Measurements from ENCODE around the gene SDC3.

Gene SDC3, protein sequence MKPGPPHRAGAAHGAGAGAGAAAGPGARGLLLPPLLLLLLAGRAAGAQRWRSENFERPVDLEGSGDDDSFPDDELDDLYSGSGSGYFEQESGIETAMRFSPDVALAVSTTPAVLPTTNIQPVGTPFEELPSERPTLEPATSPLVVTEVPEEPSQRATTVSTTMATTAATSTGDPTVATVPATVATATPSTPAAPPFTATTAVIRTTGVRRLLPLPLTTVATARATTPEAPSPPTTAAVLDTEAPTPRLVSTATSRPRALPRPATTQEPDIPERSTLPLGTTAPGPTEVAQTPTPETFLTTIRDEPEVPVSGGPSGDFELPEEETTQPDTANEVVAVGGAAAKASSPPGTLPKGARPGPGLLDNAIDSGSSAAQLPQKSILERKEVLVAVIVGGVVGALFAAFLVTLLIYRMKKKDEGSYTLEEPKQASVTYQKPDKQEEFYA

DNA sequence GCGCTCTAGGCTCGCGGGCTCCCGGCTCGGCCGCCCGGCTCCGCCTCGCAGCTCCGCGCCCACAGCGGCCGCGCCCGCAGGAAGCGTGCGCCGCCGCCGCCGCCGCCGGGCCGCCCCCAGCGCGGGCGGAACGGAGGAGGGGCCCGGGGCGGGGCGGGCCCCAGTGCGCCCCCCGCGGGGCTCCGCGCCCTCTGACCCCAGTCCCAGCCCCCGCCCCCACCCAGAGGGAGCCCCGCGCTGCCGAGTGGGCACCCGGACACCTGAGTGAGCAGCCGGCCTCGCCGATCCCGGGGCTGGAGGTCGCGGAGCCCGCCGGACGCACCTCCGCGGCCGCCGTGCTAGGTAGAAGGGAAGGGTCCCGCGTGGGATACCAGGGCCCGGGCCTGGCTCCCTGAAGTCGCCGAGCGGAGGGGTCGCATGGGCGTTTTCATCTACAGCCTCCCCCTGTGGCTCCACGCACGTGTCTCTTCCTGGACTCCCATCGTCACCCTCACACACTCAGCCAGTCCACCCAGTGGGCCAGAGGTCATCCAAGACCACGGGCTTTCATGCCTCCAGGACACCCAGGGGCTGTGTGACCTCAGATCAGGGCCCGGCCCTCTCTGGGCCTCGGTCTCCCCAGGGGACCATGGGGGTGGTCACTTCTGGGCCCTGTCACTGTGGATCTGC lies at the start of gene SDC3:
SDC3 (minus strand) TSS at position 63 of the 669 bp plus-strand sequence. CDS start 172 bp downstream, outside the sequence.
- TF ChIP-seq, protein P1, sequence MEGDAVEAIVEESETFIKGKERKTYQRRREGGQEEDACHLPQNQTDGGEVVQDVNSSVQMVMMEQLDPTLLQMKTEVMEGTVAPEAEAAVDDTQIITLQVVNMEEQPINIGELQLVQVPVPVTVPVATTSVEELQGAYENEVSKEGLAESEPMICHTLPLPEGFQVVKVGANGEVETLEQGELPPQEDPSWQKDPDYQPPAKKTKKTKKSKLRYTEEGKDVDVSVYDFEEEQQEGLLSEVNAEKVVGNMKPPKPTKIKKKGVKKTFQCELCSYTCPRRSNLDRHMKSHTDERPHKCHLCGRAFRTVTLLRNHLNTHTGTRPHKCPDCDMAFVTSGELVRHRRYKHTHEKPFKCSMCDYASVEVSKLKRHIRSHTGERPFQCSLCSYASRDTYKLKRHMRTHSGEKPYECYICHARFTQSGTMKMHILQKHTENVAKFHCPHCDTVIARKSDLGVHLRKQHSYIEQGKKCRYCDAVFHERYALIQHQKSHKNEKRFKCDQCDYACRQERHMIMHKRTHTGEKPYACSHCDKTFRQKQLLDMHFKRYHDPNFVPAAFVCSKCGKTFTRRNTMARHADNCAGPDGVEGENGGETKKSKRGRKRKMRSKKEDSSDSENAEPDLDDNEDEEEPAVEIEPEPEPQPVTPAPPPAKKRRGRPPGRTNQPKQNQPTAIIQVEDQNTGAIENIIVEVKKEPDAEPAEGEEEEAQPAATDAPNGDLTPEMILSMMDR (IDR thresholded peaks at IDR 0.05; ENCODE audit: extremely low read depth, insufficient read depth, missing control alignments): no peak
- in situ Hi-C loops (cut with MboI; ENCODE audit: low pct_unique_long_range_greater_than_20kb, low sequenced_read_pairs, unreplicated experiment): no loop called here
- DNase-seq (ENCODE audit: low spot score): peak; percentile 70

DNA sequence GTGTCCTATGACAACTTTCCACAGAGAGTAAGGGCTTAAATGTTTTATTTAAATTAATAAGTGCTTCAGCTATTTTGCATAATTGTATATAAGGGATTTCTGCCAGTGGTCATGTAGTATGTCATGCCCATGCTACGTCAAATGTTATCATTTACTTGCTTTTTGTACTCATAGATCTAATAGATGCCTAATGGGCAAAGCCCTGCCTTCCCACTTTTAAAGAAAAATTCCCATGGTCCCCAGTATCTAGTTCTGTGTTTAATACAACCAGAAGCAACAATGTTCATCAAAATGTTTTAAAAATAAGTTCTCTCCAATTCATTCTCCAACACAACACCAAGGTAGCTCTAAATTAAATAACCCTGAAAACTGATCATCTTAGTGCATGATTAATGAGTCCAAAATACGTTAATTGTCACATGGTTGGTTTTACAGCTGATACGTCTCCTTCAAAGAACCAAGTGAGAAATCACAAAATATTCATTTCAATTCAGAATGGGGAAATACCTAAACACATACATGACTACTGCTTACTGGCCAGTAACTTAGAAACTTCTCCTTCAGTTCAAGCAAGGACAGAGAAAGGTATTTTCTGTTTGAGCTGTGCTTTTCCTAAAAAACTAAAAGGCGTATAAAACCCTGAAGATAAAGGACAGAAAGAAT lies 49.1 kb upstream of the SDC3 start:
- no peak for DNase-seq (ENCODE audit: low spot score)
- in situ Hi-C loops (cut with MboI; ENCODE audit: low pct_unique_long_range_greater_than_20kb, low sequenced_read_pairs, unreplicated experiment): no loop called here
- TF ChIP-seq, protein P1 (IDR thresholded peaks at IDR 0.05; ENCODE audit: extremely low read depth, insufficient read depth, missing control alignments): no peak

DNA sequence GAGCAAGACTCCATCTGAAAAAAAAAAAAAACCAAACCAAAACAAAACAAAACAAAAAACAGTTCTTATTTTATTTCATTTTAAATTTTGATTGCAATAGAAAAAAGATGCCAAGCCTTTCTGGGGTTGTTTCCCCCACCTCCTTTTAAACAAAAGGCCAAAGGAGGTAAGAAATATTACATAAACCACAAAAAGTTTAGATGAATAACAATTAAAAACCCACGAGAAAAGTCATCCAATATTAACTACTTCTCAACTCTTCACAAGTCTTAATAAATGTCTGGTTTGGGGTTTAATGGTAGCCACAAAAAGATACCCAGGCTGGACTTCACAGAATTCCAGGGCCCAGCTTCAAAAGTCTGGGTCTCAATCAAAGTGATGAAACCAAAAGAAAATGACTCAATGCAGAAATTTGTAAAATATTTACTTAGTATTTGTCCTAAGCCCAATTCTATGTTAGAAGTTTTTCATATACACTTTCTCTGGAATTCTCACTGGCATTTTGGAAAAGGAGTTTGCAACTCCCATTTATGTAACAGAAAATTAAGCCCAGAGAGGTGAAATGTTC lies 47.0 kb upstream of the SDC3 start:
- TF ChIP-seq, protein P1 (IDR thresholded peaks at IDR 0.05; ENCODE audit: extremely low read depth, insufficient read depth, missing control alignments): no peak
- in situ Hi-C loops (cut with MboI; ENCODE audit: low pct_unique_long_range_greater_than_20kb, low sequenced_read_pairs, unreplicated experiment): no loop called here
- no peak for DNase-seq (ENCODE audit: low spot score)

DNA sequence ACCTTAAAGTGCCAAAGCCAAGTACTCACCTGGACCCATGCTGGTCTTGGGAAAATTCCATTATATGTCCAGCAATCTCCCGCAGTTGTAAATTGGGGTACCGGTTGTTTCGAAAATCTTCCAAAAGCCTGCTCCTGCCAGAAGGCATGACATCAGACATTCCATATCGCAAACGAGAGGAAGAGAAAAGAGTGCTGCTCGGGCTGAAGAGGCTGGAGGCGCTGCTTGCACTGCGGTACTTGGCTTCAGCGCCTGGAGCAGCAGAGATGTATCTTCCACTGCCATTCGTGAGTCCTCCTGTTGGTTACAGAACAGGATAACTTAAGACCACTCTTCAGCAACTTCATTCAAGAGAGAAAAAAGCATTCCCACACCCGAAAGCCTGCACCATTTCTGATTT lies 45.1 kb upstream of the SDC3 start:
- DNase-seq (ENCODE audit: low spot score): no peak
- in situ Hi-C loops (cut with MboI; ENCODE audit: low pct_unique_long_range_greater_than_20kb, low sequenced_read_pairs, unreplicated experiment): no loop called here
- TF ChIP-seq, protein P1 (IDR thresholded peaks at IDR 0.05; ENCODE audit: extremely low read depth, insufficient read depth, missing control alignments): no peak

DNA sequence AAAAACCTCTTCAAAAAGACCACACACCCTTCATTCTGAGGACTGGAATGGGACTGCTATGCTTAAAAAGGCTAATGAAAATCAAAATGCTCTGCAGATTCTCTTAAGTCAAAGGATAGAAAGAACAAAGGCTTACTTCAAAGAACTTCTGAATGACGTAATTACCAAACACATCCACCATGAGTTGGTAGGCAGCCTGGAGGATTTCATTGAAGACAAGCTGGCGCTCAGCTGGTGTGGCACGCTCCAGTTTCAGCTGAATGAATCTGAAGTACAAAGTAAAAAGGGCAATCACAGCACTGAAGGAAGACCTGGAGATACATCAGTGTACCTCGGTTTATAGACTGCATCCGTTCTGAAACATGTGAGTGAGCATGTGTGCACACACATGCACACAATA lies 43.5 kb upstream of the SDC3 start:
- in situ Hi-C loops (cut with MboI; ENCODE audit: low pct_unique_long_range_greater_than_20kb, low sequenced_read_pairs, unreplicated experiment): no loop called here
- DNase-seq (ENCODE audit: low spot score): no peak
- TF ChIP-seq, protein P1 (IDR thresholded peaks at IDR 0.05; ENCODE audit: extremely low read depth, insufficient read depth, missing control alignments): no peak

GRCh38 chr1:30950700-30951099 lies 42.1 kb upstream of the SDC3 start:
- in situ Hi-C loops (cut with MboI; ENCODE audit: low pct_unique_long_range_greater_than_20kb, low sequenced_read_pairs, unreplicated experiment): no loop called here
- DNase-seq (ENCODE audit: low spot score): no peak
- TF ChIP-seq, protein P1 (IDR thresholded peaks at IDR 0.05; ENCODE audit: extremely low read depth, insufficient read depth, missing control alignments): no peak
